Caco-2 (cell line): ENCODE measurements around the gene SLC19A3. TPM values are rescaled to one million over a fixed set of nuclear protein-coding genes. Genes with fewer than 3 reads are reported as not detected.
"Not testable (repeated sequence)": the region's sequence is repeated elsewhere in the genome, so short reads cannot be mapped to it uniquely, and the experiment has no call there.

ENCODE experiments used
- BruUV-seq: library from RNA; stranded (reverse); fragments of 400-500 nt; replicated peaks from 2 replicates; lab custom pipeline; 2021; lab: Mats Ljungman, UMichigan
- CTCF ChIA-PET: fragments of 300-600 bp; sonication (Branson Sonifier 250); formaldehyde crosslinking; loops from one replicate; lab custom pipeline; 2022; ENCODE audit warnings: antibody characterized with exemption; lab: Charles Lee
- POLR2A ChIA-PET: fragments of 300-600 bp; sonication (Branson Sonifier 250); formaldehyde crosslinking; loops from one replicate; lab custom pipeline; 2022; ENCODE audit warnings: antibody characterized with exemption; lab: Charles Lee
- DNase-seq, 2 experiments: peaks; one replicate each; pipeline versions ENCODE4 v3.0.0 to v3.0.0-alpha.2; 2020 to 2022
- H3K27me3 ChIP-seq: replicated peaks from 2 replicates; pipeline ENCODE4 v1.6.0; 2011; ENCODE audit warnings: low read length; ENCODE audit not compliant: control insufficient read depth, insufficient read depth
- H3K36me3 ChIP-seq: 2 replicates; pipeline ENCODE4 v1.5.1; 2011; ENCODE audit warnings: low read length; ENCODE audit not compliant: control insufficient read depth, insufficient read depth
- H3K4me1 ChIP-seq: fragments of 250-450 bp; sonication (Bioruptor Pico); 2 replicates; pipeline ENCODE4 v1.5.1; 2020; ENCODE audit warnings: mild to moderate bottlenecking
- H3K4me3 ChIP-seq: 2 replicates; pipeline ENCODE4 v1.5.1; 2011; ENCODE audit warnings: low read depth, mild to moderate bottlenecking, control low read depth, low read length
- H3K9me3 ChIP-seq: fragments of 250-450 bp; sonication (Bioruptor Pico); 2 replicates; pipeline ENCODE4 v1.5.1; 2020; ENCODE audit warnings: mild to moderate bottlenecking, moderate library complexity
- H3K27ac Mint-ChIP-seq: one replicate; pipeline ENCODE4 v1.8.0; 2022; ENCODE audit warnings: mixed read lengths; ENCODE audit not compliant: unreplicated experiment
- H3K27me3 Mint-ChIP-seq: one replicate; pipeline ENCODE4 v1.8.0; 2022; ENCODE audit warnings: mixed read lengths; ENCODE audit not compliant: insufficient read depth, unreplicated experiment
- H3K36me3 Mint-ChIP-seq: one replicate; pipeline ENCODE4 v1.8.0; 2022; ENCODE audit warnings: mild to moderate bottlenecking, mixed read lengths; ENCODE audit not compliant: insufficient read depth, unreplicated experiment
- H3K4me1 Mint-ChIP-seq: one replicate; pipeline ENCODE4 v1.8.0; 2022; ENCODE audit warnings: low read depth, mixed read lengths; ENCODE audit not compliant: unreplicated experiment
- H3K4me3 Mint-ChIP-seq: one replicate; pipeline ENCODE4 v1.8.0; 2022; ENCODE audit warnings: mild to moderate bottlenecking, moderate library complexity, mixed read lengths; ENCODE audit not compliant: unreplicated experiment
- H3K9me3 Mint-ChIP-seq: one replicate; pipeline ENCODE4 v1.8.0; 2022; ENCODE audit warnings: mixed read lengths; ENCODE audit not compliant: unreplicated experiment
- CTCF ChIP-seq, 2 experiments: fragments of 200-600 bp in 1 of 2; IDR thresholded peaks; 1 replicate in 1 of 2; 2 replicates in 1 of 2; pipeline versions ENCODE4 v1.5.1 to v1.8.0; 2011 to 2022; ENCODE audit warnings: antibody characterized with exemption in 1 of 2, control low read depth in 1 of 2, inconsistent platforms in 1 of 2, low read depth in 1 of 2, low read length in 1 of 2, mild to moderate bottlenecking in 1 of 2, moderate library complexity in 1 of 2; ENCODE audit not compliant: insufficient read depth in 1 of 2, severe bottlenecking in 1 of 2, unreplicated experiment in 1 of 2
- intact Hi-C: fragments of 100-400 bp; cut with micrococcal nuclease; formaldehyde crosslinking; loops from one replicate; pipeline ENCODE4 v1.10.0; 2022; ENCODE audit not compliant: unreplicated experiment
- total RNA-seq: library from RNA; stranded (reverse); gene quantifications from 2 replicates; pipeline ENCODE4 v1.2.3, GENCODE V29; 2022

Gene SLC19A3
- total RNA-seq, 1 experiment from 2014 or later, result 98.5 TPM

- H3K9me3 Mint-ChIP-seq, result no peaks in the 10 kb centered on the region
- DNase-seq, result peak in 1 of 2 experiments; percentile 33
- TF ChIP-seq CTCF (IDR thresholded peaks at IDR 0.05; ENCODE audit: insufficient read depth in 1 of 2, low read depth in 1 of 2, low read length in 1 of 2, severe bottlenecking in 1 of 2, unreplicated experiment in 1 of 2), result no peak
- no peak overlapping the region for H3K27ac Mint-ChIP-seq
- no peaks in the 10 kb centered on the region for H3K27me3 ChIP-seq
- CTCF ChIA-PET, result no interaction called here
- no peak overlapping the region for H3K4me3 ChIP-seq
- no peaks in the 10 kb centered on the region for H3K36me3 ChIP-seq
- H3K4me1 ChIP-seq, result no peaks in the 10 kb centered on the region
- no peak overlapping the region for H3K4me3 Mint-ChIP-seq
- no peaks in the 10 kb centered on the region for H3K36me3 Mint-ChIP-seq
- no peaks in the 10 kb centered on the region for H3K9me3 ChIP-seq
- H3K4me1 Mint-ChIP-seq, result peaks cover 7% of the 10 kb centered on the region
- no TSS peak for BruUV-seq
- POLR2A ChIA-PET, result no interaction called here
- no peaks in the 10 kb centered on the region for H3K27me3 Mint-ChIP-seq
- intact Hi-C loops, result loop anchor here (2.0 kb wide), 1 partner anchor 23 kb away; no protein-coding TSS in a partner anchor
These were observed 21.5 kb upstream of the SLC19A3 start for GRCh38 chr2:227739351-227739750.

GRCh38 chr2:227728035-227728434 is 10.2 kb upstream of the SLC19A3 start, which contains the start of gene SCYGR7:
SCYGR7 (plus strand) TSS chr2:227728335; CDS start chr2:227728335, 0 bp downstream.
- Histone ChIP-seq H3K36me3 (no peaks in the 10 kb centered on the region), H3K4me1 (peaks cover 8% of the 10 kb centered on the region), H3K9me3 (no peaks in the 10 kb centered on the region), H3K4me3 (no peak within 1 kb of the TSS), H3K27me3 (no peaks in the 10 kb centered on the region)
- ChIA-PET POLR2A (no interaction called here), CTCF (no interaction called here)
- Mint-ChIP-seq H3K27me3 (no peaks in the 10 kb centered on the region), H3K9me3 (no peaks in the 10 kb centered on the region), H3K27ac (no peak within 1 kb of the TSS), H3K4me1 (no peaks in the 10 kb centered on the region), H3K36me3 (no peaks in the 10 kb centered on the region), H3K4me3 (no peak within 1 kb of the TSS)
- no TSS peak for BruUV-seq
- no peak for DNase-seq
- TF ChIP-seq CTCF (IDR thresholded peaks at IDR 0.05; ENCODE audit: insufficient read depth in 1 of 2, low read depth in 1 of 2, low read length in 1 of 2, severe bottlenecking in 1 of 2, unreplicated experiment in 1 of 2), result no peak
- intact Hi-C loops, result no loop called here

GRCh38 chr2:227724394-227725039 is 6.7 kb upstream of the SLC19A3 start, which contains the start of gene SCYGR6:
SCYGR6 (minus strand) TSS chr2:227724757; CDS start chr2:227724757, 0 bp downstream.
- no peaks in the 10 kb centered on the region for H3K9me3 Mint-ChIP-seq
- ChIA-PET CTCF (no interaction called here), POLR2A (no interaction called here)
- H3K4me3 Mint-ChIP-seq, result peak within 1 kb of the TSS; percentile 42
- no peaks in the 10 kb centered on the region for H3K9me3 ChIP-seq
- H3K27me3 Mint-ChIP-seq, result no peaks in the 10 kb centered on the region
- intact Hi-C loops, result no loop called here
- H3K4me1 ChIP-seq, result peaks cover 35% of the 10 kb centered on the region
- no peaks in the 10 kb centered on the region for H3K36me3 ChIP-seq
- H3K27ac Mint-ChIP-seq, result peak within 1 kb of the TSS; percentile 80
- no peak for DNase-seq
- BruUV-seq, result no TSS peak
- no peaks in the 10 kb centered on the region for H3K27me3 ChIP-seq
- no peak within 1 kb of the TSS for H3K4me3 ChIP-seq
- H3K36me3 Mint-ChIP-seq, result peaks cover 6% of the 10 kb centered on the region
- H3K4me1 Mint-ChIP-seq, result peaks cover 13% of the 10 kb centered on the region
- no peak for TF ChIP-seq CTCF (IDR thresholded peaks at IDR 0.05; ENCODE audit: insufficient read depth in 1 of 2, low read depth in 1 of 2, low read length in 1 of 2, severe bottlenecking in 1 of 2, unreplicated experiment in 1 of 2)

GRCh38 chr2:227722821-227723220 is 5.0 kb upstream of the SLC19A3 start:
- Mint-ChIP-seq H3K27ac (peak overlapping the region; percentile 80), H3K4me3 (peak overlapping the region; percentile 42), H3K4me1 (peaks cover 13% of the 10 kb centered on the region)
- BruUV-seq, CTCF ChIA-PET, H3K4me3 ChIP-seq, H3K27me3 Mint-ChIP-seq, H3K9me3 Mint-ChIP-seq, H3K27me3 ChIP-seq, H3K9me3 ChIP-seq, H3K36me3 Mint-ChIP-seq, H3K36me3 ChIP-seq, POLR2A ChIA-PET: not testable (repeated sequence)
- intact Hi-C loops, result loop anchor here (1.0 kb wide), 1 partner anchor 20 kb away; no protein-coding TSS in a partner anchor
- DNase-seq, result peak; percentile 44 to 59
- peaks cover 37% of the 10 kb centered on the region for H3K4me1 ChIP-seq
